Measurements from ENCODE around the gene SEMA5B.

Gene SEMA5B

GRCh38 chr3:123028233-123028828 is 768 bp upstream of the SEMA5B start:
- H3K4me3 ChIP-seq (ENCODE audit: low read length) = peak overlapping the region; percentile 34
- TF ChIP-seq CTCF (IDR thresholded peaks at IDR 0.05; ENCODE audit: insufficient read depth, low read depth, low read length, missing control alignments) = peak; percentile 54
- DNase-seq (ENCODE audit: low read depth) = peak; percentile 70

GRCh38 chr3:123026565-123027291 is 835 bp downstream of the SEMA5B start:
- H3K4me3 ChIP-seq (ENCODE audit: low read length) = peak overlapping the region; percentile 27
- no peak for DNase-seq (ENCODE audit: low read depth)
- TF ChIP-seq CTCF (IDR thresholded peaks at IDR 0.05; ENCODE audit: insufficient read depth, low read depth, low read length, missing control alignments) = no peak

- no peak for DNase-seq (ENCODE audit: low read depth)
- no peak for TF ChIP-seq CTCF (IDR thresholded peaks at IDR 0.05; ENCODE audit: insufficient read depth, low read depth, low read length, missing control alignments)
- H3K4me3 ChIP-seq (ENCODE audit: low read length) = no peak overlapping the region
These were observed 1.7 kb downstream of the SEMA5B start for GRCh38 chr3:123025642-123026521.

- no peak overlapping the region for H3K4me3 ChIP-seq (ENCODE audit: low read length)
- no peak for DNase-seq (ENCODE audit: low read depth)
- no peak for TF ChIP-seq CTCF (IDR thresholded peaks at IDR 0.05; ENCODE audit: insufficient read depth, low read depth, low read length, missing control alignments)
These were observed 3.5 kb downstream of the SEMA5B start for GRCh38 chr3:123024056-123024455.

- H3K4me3 ChIP-seq (ENCODE audit: low read length) = no peak overlapping the region
- no peak for TF ChIP-seq CTCF (IDR thresholded peaks at IDR 0.05; ENCODE audit: insufficient read depth, low read depth, low read length, missing control alignments)
- no peak for DNase-seq (ENCODE audit: low read depth)
These were observed 5.5 kb downstream of the SEMA5B start for GRCh38 chr3:123021996-123022510.

- no peak overlapping the region for H3K4me3 ChIP-seq (ENCODE audit: low read length)
- no peak for TF ChIP-seq CTCF (IDR thresholded peaks at IDR 0.05; ENCODE audit: insufficient read depth, low read depth, low read length, missing control alignments)
- DNase-seq (ENCODE audit: low read depth) = no peak
These were observed 6.2 kb downstream of the SEMA5B start for GRCh38 chr3:123021388-123021787.
